Tibial artery (tissue), 4 donors: ENCODE measurements around the gene AP3B1.

Experiments used
- DNase-seq, 2 donors: peaks; one replicate each; pipeline ENCODE4 v3.0.0-alpha.2; 2019
- H3K27ac ChIP-seq, 2 donors: fragments of 200-600 bp; sonication (generic) in 1 of 2; 1 replicate in 1 of 2; 2 replicates in 1 of 2; pipeline ENCODE4 v1.5.1; 2018 to 2019; ENCODE audit warnings: mild to moderate bottlenecking in 1 of 2
- H3K27me3 ChIP-seq, 2 donors: fragments of 200-600 bp; sonication (generic) in 1 of 2; one replicate each; pipeline versions ENCODE4 v1.5.1 to v1.6.0; 2016 to 2019
- H3K36me3 ChIP-seq, 3 donors: fragments of 200-600 bp; sonication (generic) in 2 of 3; one replicate each; pipeline ENCODE4 v1.5.1; 2016 to 2019; ENCODE audit warnings: mild to moderate bottlenecking in 2 of 3
- H3K4me1 ChIP-seq, 4 donors: fragments of 200-600 bp; sonication (generic) in 2 of 4; 1 replicate in 3 of 4; 2 replicates in 1 of 4; pipeline ENCODE4 v1.5.1; 2016 to 2019
- H3K4me3 ChIP-seq, 2 donors: fragments of 200-600 bp; sonication (generic) in 1 of 2; 1 replicate in 1 of 2; 2 replicates in 1 of 2; pipeline ENCODE4 v1.5.1; 2018 to 2019; ENCODE audit warnings: mild to moderate bottlenecking in 2 of 2
- H3K9me3 ChIP-seq, 3 donors: fragments of 200-600 bp; sonication (generic) in 1 of 3; one replicate each; pipeline ENCODE4 v1.5.1; 2016 to 2019
- CTCF ChIP-seq, 2 experiments: fragments of 200-600 bp in 1 of 2; fragments of 450-650 bp in 1 of 2; IDR thresholded peaks; one replicate each; pipeline ENCODE4 v1.5.1; 2017 to 2019; ENCODE audit warnings: antibody characterized with exemption in 2 of 2, mild to moderate bottlenecking in 1 of 2, moderate library complexity in 1 of 2
- intact Hi-C: fragments of 100-400 bp; cut with DNase I; formaldehyde crosslinking; loops from one replicate; pipeline ENCODE4 v1.15.0; 2023; ENCODE audit warnings: low total_unique reads

AP3B1 gene

GRCh38 chr5:78335976-78336375 lies 41.5 kb upstream of the AP3B1 start:
- Histone ChIP-seq H3K9me3 (peaks cover 0 to 15% (median 5%) of the 10 kb centered on the region in 3 donors), H3K4me1 (no peaks in the 10 kb centered on the region), H3K4me3 (no peak overlapping the region), H3K36me3 (no peaks in the 10 kb centered on the region), H3K27me3 (no peaks in the 10 kb centered on the region), H3K27ac (no peak overlapping the region)
- no peak for DNase-seq
- intact Hi-C loops = no loop called here
- no peak for TF ChIP-seq CTCF (IDR thresholded peaks at IDR 0.05)

- H3K9me3 ChIP-seq = peaks cover 0 to 15% (median 5%) of the 10 kb centered on the region in 3 donors
- DNase-seq = no peak
Observed at GRCh38 chr5:78334811-78335210, 40.3 kb upstream of the AP3B1 start.

GRCh38 chr5:78331523-78332080 lies 37.1 kb upstream of the AP3B1 start:
- intact Hi-C loops = no loop called here
- TF ChIP-seq CTCF (IDR thresholded peaks at IDR 0.05) = no peak
- H3K4me3 ChIP-seq = no peak overlapping the region
- H3K9me3 ChIP-seq = no peaks in the 10 kb centered on the region
- no peaks in the 10 kb centered on the region for H3K4me1 ChIP-seq
- H3K27me3 ChIP-seq = no peaks in the 10 kb centered on the region
- H3K27ac ChIP-seq = no peak overlapping the region
- H3K36me3 ChIP-seq = no peaks in the 10 kb centered on the region
- no peak for DNase-seq

More at GRCh38 chr5:78334811-78335210, 40.3 kb upstream of the AP3B1 start:
- no peaks in the 10 kb centered on the region for H3K27me3 ChIP-seq
- intact Hi-C loops = no loop called here
- H3K27ac ChIP-seq = no peak overlapping the region
- no peaks in the 10 kb centered on the region for H3K4me1 ChIP-seq
- no peak for TF ChIP-seq CTCF (IDR thresholded peaks at IDR 0.05)
- no peak overlapping the region for H3K4me3 ChIP-seq
- no peaks in the 10 kb centered on the region for H3K36me3 ChIP-seq

- H3K27ac ChIP-seq = no peak overlapping the region
- intact Hi-C loops = no loop called here
Observed at GRCh38 chr5:78328585-78329173, 34.2 kb upstream of the AP3B1 start.

GRCh38 chr5:78327761-78328510 lies 33.4 kb upstream of the AP3B1 start:
- Histone ChIP-seq H3K27ac (no peak overlapping the region), H3K36me3 (no peaks in the 10 kb centered on the region), H3K9me3 (no peaks in the 10 kb centered on the region), H3K4me1 (no peaks in the 10 kb centered on the region), H3K4me3 (no peak overlapping the region), H3K27me3 (no peaks in the 10 kb centered on the region)
- intact Hi-C loops = no loop called here
- DNase-seq = no peak
- TF ChIP-seq CTCF (IDR thresholded peaks at IDR 0.05) = no peak

More at GRCh38 chr5:78328585-78329173, 34.2 kb upstream of the AP3B1 start:
- H3K4me3 ChIP-seq = no peak overlapping the region
- no peak for TF ChIP-seq CTCF (IDR thresholded peaks at IDR 0.05)
- H3K36me3 ChIP-seq = no peaks in the 10 kb centered on the region
- no peaks in the 10 kb centered on the region for H3K27me3 ChIP-seq
- DNase-seq = no peak
- no peaks in the 10 kb centered on the region for H3K4me1 ChIP-seq
- no peaks in the 10 kb centered on the region for H3K9me3 ChIP-seq
